Neural cell (in vitro differentiated cells): ENCODE results near the gene ATP2C2. TPM values are rescaled to one million over a fixed set of nuclear protein-coding genes. Genes with fewer than 3 reads are reported as not detected.

ENCODE experiments used
- H2AFZ ChIP-seq: fragments of 200-600, 300-800 bp; sonication (generic), shearing (Covaris generic); 2 replicates; pipeline ENCODE4 v1.6.0; 2014; ENCODE audit warnings: low read depth, mild to moderate bottlenecking, antibody characterized with exemption, low read length, moderate library complexity
- H3F3A ChIP-seq: fragments of 200-600 bp; shearing (Covaris generic); 2 replicates; pipeline ENCODE4 v1.6.1; 2016; ENCODE audit warnings: mild to moderate bottlenecking, moderate library complexity, mixed read lengths, antibody characterized with exemption, low read length; ENCODE audit not compliant: insufficient read depth, poor library complexity, severe bottlenecking
- H3K27ac ChIP-seq: fragments of 200-600, 300-800 bp; sonication (generic), shearing (Covaris generic); 2 replicates; pipeline ENCODE4 v1.5.1; 2014; ENCODE audit warnings: mild to moderate bottlenecking, low read length, moderate library complexity
- H3K27me3 ChIP-seq: fragments of 300-800, 200-600 bp; sonication (generic), shearing (Covaris generic); 2 replicates; pipeline ENCODE4 v1.6.0; 2014; ENCODE audit warnings: mild to moderate bottlenecking, low read depth, low read length, moderate library complexity; ENCODE audit not compliant: insufficient read depth
- H3K36me3 ChIP-seq: fragments of 300-800, 200-600 bp; sonication (generic), shearing (Covaris generic); 2 replicates; pipeline ENCODE4 v1.5.1; 2014; ENCODE audit warnings: mild to moderate bottlenecking, antibody characterized with exemption, low read length, moderate library complexity; ENCODE audit not compliant: insufficient read depth
- H3K4me2 ChIP-seq: fragments of 300-800, 200-600 bp; sonication (generic), shearing (Covaris generic); 2 replicates; pipeline ENCODE4 v1.6.0; 2014; ENCODE audit warnings: mild to moderate bottlenecking, low read length
- H3K4me3 ChIP-seq: fragments of 300-800, 200-600 bp; sonication (generic), shearing (Covaris generic); 2 replicates; pipeline ENCODE4 v1.5.1; 2014; ENCODE audit warnings: mild to moderate bottlenecking, low read length, moderate library complexity
- H3K79me2 ChIP-seq: fragments of 200-600 bp; shearing (Covaris generic); replicated peaks from 2 replicates; pipeline ENCODE4 v1.6.0; 2014; ENCODE audit warnings: mild to moderate bottlenecking, low read length, moderate library complexity; ENCODE audit not compliant: insufficient read depth
- H3K9ac ChIP-seq: fragments of 300-800, 200-600 bp; sonication (generic), shearing (Covaris generic); 2 replicates; pipeline ENCODE4 v1.6.1; 2016; ENCODE audit warnings: mild to moderate bottlenecking, low read length, mixed read lengths
- H3K9me2 ChIP-seq: fragments of 200-600 bp; shearing (Covaris generic); 2 replicates; pipeline ENCODE4 v1.6.1; 2016; ENCODE audit warnings: mild to moderate bottlenecking, low read length, mixed read lengths; ENCODE audit not compliant: insufficient read depth
- H3K9me3 ChIP-seq: fragments of 200-600, 300-800 bp; sonication (generic), shearing (Covaris generic); 2 replicates; pipeline ENCODE4 v1.6.1; 2016; ENCODE audit warnings: mild to moderate bottlenecking, mixed run types, low read length, moderate library complexity, mixed read lengths
- H4K20me1 ChIP-seq: fragments of 200-600 bp; shearing (Covaris generic); 2 replicates; pipeline ENCODE4 v1.6.1; 2016; ENCODE audit warnings: mild to moderate bottlenecking, mixed run types; ENCODE audit not compliant: insufficient read depth
- CTCF ChIP-seq: fragments of 450-650 bp; IDR thresholded peaks from 2 replicates; pipeline ENCODE4 v1.5.1; 2014; ENCODE audit warnings: antibody characterized with exemption, mild to moderate bottlenecking, moderate library complexity; ENCODE audit not compliant: poor library complexity, severe bottlenecking
- EP300 ChIP-seq: fragments of 450-650 bp; conservative IDR thresholded peaks from 2 replicates; pipeline ENCODE4 v1.6.1; 2014; ENCODE audit warnings: antibody characterized with exemption, mild to moderate bottlenecking, moderate library complexity; ENCODE audit not compliant: poor library complexity, severe bottlenecking
- EZH2 ChIP-seq: fragments of 200-600, 300-800 bp; shearing (Covaris generic), sonication (generic); IDR thresholded peaks from 2 replicates; pipeline ENCODE4 v1.6.1; 2014; ENCODE audit warnings: antibody characterized with exemption, low read length, borderline replicate concordance, mild to moderate bottlenecking; ENCODE audit not compliant: insufficient read depth, poor library complexity, severe bottlenecking
- MXI1 ChIP-seq: fragments of 450-650 bp; conservative IDR thresholded peaks from 2 replicates; pipeline ENCODE4 v1.6.1; 2014; ENCODE audit warnings: antibody characterized with exemption, mild to moderate bottlenecking; ENCODE audit not compliant: poor library complexity, severe bottlenecking
- POLR2AphosphoS5 ChIP-seq: IDR thresholded peaks from 2 replicates; pipeline ENCODE4 v1.6.1; 2012
- RAD21 ChIP-seq: fragments of 450-650 bp; conservative IDR thresholded peaks from 2 replicates; pipeline ENCODE4 v1.6.1; 2014; ENCODE audit warnings: antibody characterized with exemption, mild to moderate bottlenecking, moderate library complexity
- REST ChIP-seq: IDR thresholded peaks from 2 replicates; pipeline ENCODE4 v1.6.1; 2012; ENCODE audit warnings: borderline replicate concordance
- SMC3 ChIP-seq: fragments of 450-650 bp; conservative IDR thresholded peaks from 2 replicates; pipeline ENCODE4 v1.6.1; 2014; ENCODE audit warnings: antibody characterized with exemption, mild to moderate bottlenecking, moderate library complexity; ENCODE audit not compliant: poor library complexity
- TAF1 ChIP-seq: IDR thresholded peaks from 2 replicates; pipeline ENCODE4 v1.6.1; 2012; ENCODE audit warnings: low read depth
- polyA plus RNA-seq: library from polyadenylated mRNA; depleted of rRNA; stranded (reverse); fragments of >200 nt; gene quantifications from 2 replicates; pipeline ENCODE4 v1.2.3, GENCODE V29; 2014

The ATP2C2 gene
- polyA plus RNA-seq, 1 donor from 2014 or later: not detected

GRCh38 chr16:84358601-84359295 is 9.6 kb upstream of the ATP2C2 start:
- no peak overlapping the region for H3K27ac ChIP-seq
- no peak overlapping the region for H3K4me2 ChIP-seq
- H3K9me2 ChIP-seq: no peaks in the 10 kb centered on the region
- no peak for TF ChIP-seq SMC3
- no peak for TF ChIP-seq EP300
- no peak for TF ChIP-seq TAF1
- no peak for TF ChIP-seq REST
- TF ChIP-seq MXI1: no peak
- TF ChIP-seq CTCF: no peak
- TF ChIP-seq POLR2AphosphoS5: no peak
- TF ChIP-seq RAD21: no peak
- H3F3A ChIP-seq: no peaks in the 10 kb centered on the region
- H3K27me3 ChIP-seq: no peaks in the 10 kb centered on the region
- H2AFZ ChIP-seq: no peak overlapping the region
- no peaks in the 10 kb centered on the region for H4K20me1 ChIP-seq
- H3K9ac ChIP-seq: no peak overlapping the region
- no peak overlapping the region for H3K4me3 ChIP-seq
- no peaks in the 10 kb centered on the region for H3K36me3 ChIP-seq
- H3K9me3 ChIP-seq: no peaks in the 10 kb centered on the region
- H3K79me2 ChIP-seq: no peaks in the 10 kb centered on the region

- TF ChIP-seq CTCF (no peak), RAD21 (no peak), EZH2 (no peak), POLR2AphosphoS5 (no peak), TAF1 (no peak), SMC3 (no peak), EP300 (no peak), MXI1 (no peak), REST (no peak)
- H3K27me3 ChIP-seq: no peaks in the 10 kb centered on the region
- H3K4me2 ChIP-seq: no peak overlapping the region
These were observed 9.0 kb upstream of the ATP2C2 start for GRCh38 chr16:84359326-84359725.

More at GRCh38 chr16:84359326-84359725, 9.0 kb upstream of the ATP2C2 start:
- H3F3A ChIP-seq: no peaks in the 10 kb centered on the region
- H2AFZ ChIP-seq: no peak overlapping the region
- no peak overlapping the region for H3K4me3 ChIP-seq
- no peak overlapping the region for H3K27ac ChIP-seq
- no peaks in the 10 kb centered on the region for H4K20me1 ChIP-seq
- H3K9me2 ChIP-seq: no peaks in the 10 kb centered on the region
- no peaks in the 10 kb centered on the region for H3K9me3 ChIP-seq
- no peak overlapping the region for H3K9ac ChIP-seq
- H3K79me2 ChIP-seq: no peaks in the 10 kb centered on the region
- no peaks in the 10 kb centered on the region for H3K36me3 ChIP-seq
